Renal cortex interstitium (tissue), 15 donors: ENCODE data around the gene DNAJC19. TPM values are rescaled to one million over a fixed set of nuclear protein-coding genes. Genes with fewer than 3 reads are reported as not detected.
"Not testable (repeated sequence)": the region's sequence is repeated elsewhere in the genome, so short reads cannot be mapped to it uniquely, and the experiment has no call there.

Experiments used
- DNase-seq, 11 donors: peaks; one replicate each; pipeline ENCODE4 v3.0.0-alpha.2; 2013; ENCODE audit warnings: low read depth in 9 of 11, low spot score in 4 of 11; ENCODE audit errors: extremely low read depth in 1 of 11
- long read RNA-seq, 16 experiments: transcript quantifications; one replicate each; lab custom pipeline, GENCODE V29; 2026
- polyA plus RNA-seq, 3 donors: library from polyadenylated mRNA; unstranded; fragments of 120-200 nt; gene quantifications; one replicate each; pipeline ENCODE4 v1.2.1, GENCODE V29; 2013; ENCODE audit not compliant: insufficient read length in 3 of 3

DNAJC19 gene
- 10 to 100 TPM; 64.2 to 77.8 (median 76.4) TPM for polyA plus RNA-seq
- long read RNA-seq, donor 1, transcript DNAJC19-202 (5 exons, 1,239 nt): minor isoform, 13 of 75 reads
- long read RNA-seq, donor 1, transcript DNAJC19-201 (6 exons, 1,454 nt): major isoform, 48 of 75 reads
- long read RNA-seq, donor 1, partial matches to known transcripts: 0 of 75 reads
- long read RNA-seq, donor 1, other reads (novel, unspliced or antisense): 0 of 75 reads
- long read RNA-seq, donor 2, transcript DNAJC19-202 (5 exons, 1,239 nt): minor isoform, 11 of 77 reads
- long read RNA-seq, donor 2, transcript DNAJC19-208 (6 exons, 828 nt): minor isoform, 5 of 77 reads
- long read RNA-seq, donor 2, transcript DNAJC19-201 (6 exons, 1,454 nt): major isoform, 55 of 77 reads
- long read RNA-seq, donor 2, partial matches to known transcripts: 0 of 77 reads
- long read RNA-seq, donor 2, other reads (novel, unspliced or antisense): 0 of 77 reads
- long read RNA-seq, donor 3, transcript DNAJC19-201 (6 exons, 1,454 nt): major isoform, 94 of 132 reads
- long read RNA-seq, donor 3, transcript DNAJC19-208 (6 exons, 828 nt): minor isoform, 9 of 132 reads
- long read RNA-seq, donor 3, transcript DNAJC19-202 (5 exons, 1,239 nt): minor isoform, 19 of 132 reads
- long read RNA-seq, donor 3, partial matches to known transcripts: 0 of 132 reads
- long read RNA-seq, donor 3, other reads (novel, unspliced or antisense): 0 of 132 reads
- long read RNA-seq, donor 4, transcript DNAJC19-206 (3 exons, 1,133 nt): minor isoform, 5 of 91 reads
- long read RNA-seq, donor 4, transcript DNAJC19-202 (5 exons, 1,239 nt): minor isoform, 15 of 91 reads
- long read RNA-seq, donor 4, transcript DNAJC19-201 (6 exons, 1,454 nt): major isoform, 61 of 91 reads
- long read RNA-seq, donor 4, partial matches to known transcripts: 0 of 91 reads
- long read RNA-seq, donor 4, other reads (novel, unspliced or antisense): 0 of 91 reads
- long read RNA-seq, donor 5: 0 reads
- long read RNA-seq, donor 6, transcript DNAJC19-202 (5 exons, 1,239 nt): minor isoform, 8 of 84 reads
- long read RNA-seq, donor 6, transcript DNAJC19-201 (6 exons, 1,454 nt): major isoform, 64 of 84 reads
- long read RNA-seq, donor 6, partial matches to known transcripts: 0 of 84 reads
- long read RNA-seq, donor 6, other reads (novel, unspliced or antisense): 0 of 84 reads
- long read RNA-seq, donor 7, transcript DNAJC19-209 (5 exons, 769 nt): minor isoform, 6 of 137 reads
- long read RNA-seq, donor 7, transcript DNAJC19-201 (6 exons, 1,454 nt): major isoform, 84 of 137 reads
- long read RNA-seq, donor 7, transcript DNAJC19-208 (6 exons, 828 nt): minor isoform, 7 of 137 reads
- long read RNA-seq, donor 7, transcript DNAJC19-202 (5 exons, 1,239 nt): minor isoform, 20 of 137 reads
- long read RNA-seq, donor 7, partial matches to known transcripts: 10 of 137 reads
- long read RNA-seq, donor 7, other reads (novel, unspliced or antisense): 0 of 137 reads
- long read RNA-seq, donor 8, transcript DNAJC19-201 (6 exons, 1,454 nt): major isoform, 93 of 171 reads
- long read RNA-seq, donor 8, transcript DNAJC19-206 (3 exons, 1,133 nt): minor isoform, 12 of 171 reads
- long read RNA-seq, donor 8, transcript DNAJC19-208 (6 exons, 828 nt): minor isoform, 5 of 171 reads
- long read RNA-seq, donor 8, transcript DNAJC19-202 (5 exons, 1,239 nt): minor isoform, 20 of 171 reads
- long read RNA-seq, donor 8, partial matches to known transcripts: 27 of 171 reads
- long read RNA-seq, donor 8, other reads (novel, unspliced or antisense): 5 of 171 reads
- long read RNA-seq, donor 9, transcript DNAJC19-208 (6 exons, 828 nt): minor isoform, 5 of 88 reads
- long read RNA-seq, donor 9, transcript DNAJC19-201 (6 exons, 1,454 nt): major isoform, 61 of 88 reads
- long read RNA-seq, donor 9, transcript DNAJC19-202 (5 exons, 1,239 nt): minor isoform, 12 of 88 reads
- long read RNA-seq, donor 9, partial matches to known transcripts: 0 of 88 reads
- long read RNA-seq, donor 9, other reads (novel, unspliced or antisense): 0 of 88 reads
- long read RNA-seq, donor 10, transcript DNAJC19-208 (6 exons, 828 nt): minor isoform, 8 of 135 reads
- long read RNA-seq, donor 10, transcript DNAJC19-202 (5 exons, 1,239 nt): minor isoform, 18 of 135 reads
- long read RNA-seq, donor 10, transcript DNAJC19-209 (5 exons, 769 nt): minor isoform, 6 of 135 reads
- long read RNA-seq, donor 10, transcript DNAJC19-201 (6 exons, 1,454 nt): major isoform, 95 of 135 reads
- long read RNA-seq, donor 10, partial matches to known transcripts: 0 of 135 reads
- long read RNA-seq, donor 10, other reads (novel, unspliced or antisense): 0 of 135 reads
- long read RNA-seq, donor 11, transcript DNAJC19-202 (5 exons, 1,239 nt): minor isoform, 13 of 72 reads
- long read RNA-seq, donor 11, transcript DNAJC19-201 (6 exons, 1,454 nt): major isoform, 50 of 72 reads
- long read RNA-seq, donor 11, partial matches to known transcripts: 0 of 72 reads
- long read RNA-seq, donor 11, other reads (novel, unspliced or antisense): 0 of 72 reads
- long read RNA-seq, donor 12, transcript DNAJC19-201 (6 exons, 1,454 nt): major isoform, 17 of 30 reads
- long read RNA-seq, donor 12, partial matches to known transcripts: 5 of 30 reads
- long read RNA-seq, donor 12, other reads (novel, unspliced or antisense): 0 of 30 reads
- long read RNA-seq, donor 13, transcript DNAJC19-201 (6 exons, 1,454 nt): major isoform, 118 of 212 reads
- long read RNA-seq, donor 13, transcript DNAJC19-208 (6 exons, 828 nt): minor isoform, 10 of 212 reads
- long read RNA-seq, donor 13, transcript DNAJC19-202 (5 exons, 1,239 nt): minor isoform, 43 of 212 reads
- long read RNA-seq, donor 13, partial matches to known transcripts: 21 of 212 reads
- long read RNA-seq, donor 13, other reads (novel, unspliced or antisense): 0 of 212 reads
- long read RNA-seq, donor 14, transcript DNAJC19-201 (6 exons, 1,454 nt): major isoform, 64 of 87 reads
- long read RNA-seq, donor 14, transcript DNAJC19-202 (5 exons, 1,239 nt): minor isoform, 10 of 87 reads
- long read RNA-seq, donor 14, transcript DNAJC19-208 (6 exons, 828 nt): minor isoform, 8 of 87 reads
- long read RNA-seq, donor 14, partial matches to known transcripts: 0 of 87 reads
- long read RNA-seq, donor 14, other reads (novel, unspliced or antisense): 0 of 87 reads
- long read RNA-seq, donor 15, transcript DNAJC19-202 (5 exons, 1,239 nt): minor isoform, 8 of 39 reads
- long read RNA-seq, donor 15, transcript DNAJC19-201 (6 exons, 1,454 nt): major isoform, 27 of 39 reads
- long read RNA-seq, donor 15, partial matches to known transcripts: 0 of 39 reads
- long read RNA-seq, donor 15, other reads (novel, unspliced or antisense): 0 of 39 reads
- long read RNA-seq, donor 16, transcript DNAJC19-202 (5 exons, 1,239 nt): minor isoform, 21 of 222 reads
- long read RNA-seq, donor 16, transcript DNAJC19-201 (6 exons, 1,454 nt): major isoform, 141 of 222 reads
- long read RNA-seq, donor 16, transcript DNAJC19-208 (6 exons, 828 nt): minor isoform, 14 of 222 reads
- long read RNA-seq, donor 16, transcript DNAJC19-206 (3 exons, 1,133 nt): minor isoform, 5 of 222 reads
- long read RNA-seq, donor 16, partial matches to known transcripts: 21 of 222 reads
- long read RNA-seq, donor 16, other reads (novel, unspliced or antisense): 0 of 222 reads

- peak; percentile 87 to 97 (median 91) for DNase-seq
Measured at GRCh38 chr3:180989291-180990163, at the start of gene DNAJC19. Gene DNAJC19, minus strand, starts transcription at chr3:180989736. Its CDS starts 134 bp downstream, at chr3:180989602.

- DNase-seq: no peak
Measured at GRCh38 chr3:181030948-181031347, 41.4 kb upstream of the DNAJC19 start.

- DNase-seq: no peak
Measured at GRCh38 chr3:181025204-181025603, 35.7 kb upstream of the DNAJC19 start.

DNA sequence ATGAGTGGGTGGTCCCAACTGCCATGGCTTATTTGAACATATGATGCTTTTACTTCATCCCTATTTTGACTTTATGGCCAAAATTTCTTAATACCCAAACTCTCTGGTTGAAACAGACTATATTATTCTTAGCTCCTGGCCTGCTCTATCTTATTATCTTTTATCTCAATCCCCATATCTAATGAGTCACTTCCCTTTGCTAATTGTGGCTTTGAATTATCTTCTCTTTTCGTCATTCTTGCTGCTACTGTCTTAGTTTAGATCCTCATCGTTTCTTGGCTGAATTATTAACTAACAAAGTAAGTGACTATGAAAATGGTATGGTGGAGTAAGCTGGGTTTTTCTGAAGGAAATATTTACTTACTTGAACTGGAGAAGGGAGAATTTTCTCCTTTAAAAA is 28.2 kb upstream of the DNAJC19 start:
- DNase-seq: no peak

- no peak for DNase-seq
Measured at GRCh38 chr3:181009225-181009624, 19.7 kb upstream of the DNAJC19 start.

GRCh38 chr3:181008796-181009195 is 19.3 kb upstream of the DNAJC19 start:
- no peak for DNase-seq

- no peak for DNase-seq
Measured at GRCh38 chr3:181007262-181007661, 17.7 kb upstream of the DNAJC19 start.

GRCh38 chr3:181006541-181006940 is 17.0 kb upstream of the DNAJC19 start:
- DNase-seq: no peak

DNA sequence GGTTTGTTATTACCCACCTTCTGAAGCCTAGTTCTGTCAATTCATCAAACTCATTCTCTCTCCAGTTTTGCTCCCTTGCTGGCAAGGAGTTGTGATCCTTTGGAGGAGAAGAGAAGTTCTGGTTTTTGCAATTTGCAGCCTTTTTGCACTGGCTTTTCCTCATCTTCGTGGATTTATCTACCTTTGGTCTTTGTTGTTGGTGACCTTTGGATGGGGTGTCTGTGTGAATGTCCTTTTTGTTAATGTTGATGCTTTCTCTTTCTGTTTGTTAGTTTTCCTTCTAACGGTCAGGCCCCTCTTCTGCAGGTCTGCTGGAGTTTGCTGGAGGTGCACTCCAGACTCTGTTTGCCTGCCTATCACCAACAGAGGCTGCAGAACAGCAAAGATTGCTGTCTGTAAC is 13.9 kb upstream of the DNAJC19 start:
- not testable (repeated sequence) for DNase-seq

DNA sequence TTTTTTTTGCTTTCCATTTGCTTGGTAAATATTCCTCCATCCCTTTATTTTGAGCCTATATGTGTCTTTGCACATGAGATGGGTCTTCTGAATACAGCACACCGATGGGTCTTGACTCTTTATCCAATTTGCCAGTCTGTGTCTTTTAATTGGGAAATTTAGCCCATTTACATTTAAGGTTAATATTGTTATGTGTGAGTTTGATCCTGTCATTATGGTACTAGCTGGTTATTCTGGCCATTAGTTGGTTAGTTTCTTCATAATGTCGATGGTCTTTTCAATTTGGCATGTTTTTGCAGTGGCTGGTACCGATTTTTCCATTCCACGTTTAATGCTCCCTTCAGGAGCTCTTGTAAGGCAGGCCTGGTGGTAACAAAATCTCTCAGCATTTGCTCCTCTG is 12.8 kb upstream of the DNAJC19 start:
- not testable (repeated sequence) for DNase-seq

- DNase-seq: no peak
Measured at GRCh38 chr3:180996415-180996932, 6.9 kb upstream of the DNAJC19 start.

- no peak for DNase-seq
Measured at GRCh38 chr3:180990505-180990904, 969 bp upstream of the DNAJC19 start.

- no peak for DNase-seq
Measured at GRCh38 chr3:180987344-180987743, 2.2 kb downstream of the DNAJC19 start.
